VCaP (cell line): ENCODE results near the gene RBM8A.

Experiments
- H3K27ac ChIP-seq: fragments of 450-650 bp; 2 replicates; pipeline ENCODE4 v1.5.1; 2017
- TF ChIP-seq, protein P1 (sequence below): fragments of 450-650 bp; conservative IDR thresholded peaks from 2 replicates; pipeline ENCODE4 v1.5.1; 2017; ENCODE audit warnings: mild to moderate bottlenecking, moderate library complexity

Gene RBM8A

DNA sequence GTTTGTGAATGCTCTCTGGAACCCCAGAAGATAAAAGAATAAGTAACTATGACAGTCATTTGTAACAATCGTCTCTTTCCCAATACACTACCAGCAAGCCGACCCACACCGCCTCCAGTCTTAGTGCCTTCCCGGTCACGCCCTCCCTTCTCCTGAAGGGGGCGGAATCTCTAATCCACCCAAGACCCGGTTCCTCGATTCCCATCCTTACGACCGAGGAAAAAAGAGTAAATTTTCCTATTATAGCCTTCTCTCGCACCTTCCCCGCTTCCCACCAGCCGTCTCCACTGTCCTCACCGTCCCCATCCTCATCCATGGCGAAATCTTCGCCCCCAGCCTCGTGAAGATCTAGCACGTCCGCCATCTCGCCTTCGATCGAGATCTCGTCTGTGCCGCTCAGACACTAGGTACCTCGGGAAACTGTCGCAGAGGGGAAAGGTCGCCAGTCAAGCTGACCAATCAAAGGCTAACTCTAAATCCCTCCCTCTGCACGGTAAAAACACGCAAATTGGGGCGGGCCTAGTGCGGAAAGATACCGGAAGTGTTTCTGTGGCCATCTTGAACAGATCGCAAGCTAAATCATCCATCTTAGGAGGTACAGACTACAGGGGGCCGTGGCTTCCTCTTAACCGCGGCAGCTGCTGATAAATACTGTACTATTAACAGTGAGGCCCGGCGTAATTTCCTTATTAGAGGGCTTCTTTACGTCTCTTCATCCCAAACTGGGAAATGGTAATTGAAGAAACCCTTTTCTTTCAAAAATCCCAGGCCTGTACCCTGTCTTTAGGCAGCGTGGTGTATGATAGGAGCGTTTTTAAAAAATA is at the start of gene RBM8A:
Gene RBM8A, minus strand, starts transcription at position 422 of the 824 bp plus-strand sequence. Its CDS starts 58 bp downstream, at position 364.
- TF ChIP-seq, protein P1, sequence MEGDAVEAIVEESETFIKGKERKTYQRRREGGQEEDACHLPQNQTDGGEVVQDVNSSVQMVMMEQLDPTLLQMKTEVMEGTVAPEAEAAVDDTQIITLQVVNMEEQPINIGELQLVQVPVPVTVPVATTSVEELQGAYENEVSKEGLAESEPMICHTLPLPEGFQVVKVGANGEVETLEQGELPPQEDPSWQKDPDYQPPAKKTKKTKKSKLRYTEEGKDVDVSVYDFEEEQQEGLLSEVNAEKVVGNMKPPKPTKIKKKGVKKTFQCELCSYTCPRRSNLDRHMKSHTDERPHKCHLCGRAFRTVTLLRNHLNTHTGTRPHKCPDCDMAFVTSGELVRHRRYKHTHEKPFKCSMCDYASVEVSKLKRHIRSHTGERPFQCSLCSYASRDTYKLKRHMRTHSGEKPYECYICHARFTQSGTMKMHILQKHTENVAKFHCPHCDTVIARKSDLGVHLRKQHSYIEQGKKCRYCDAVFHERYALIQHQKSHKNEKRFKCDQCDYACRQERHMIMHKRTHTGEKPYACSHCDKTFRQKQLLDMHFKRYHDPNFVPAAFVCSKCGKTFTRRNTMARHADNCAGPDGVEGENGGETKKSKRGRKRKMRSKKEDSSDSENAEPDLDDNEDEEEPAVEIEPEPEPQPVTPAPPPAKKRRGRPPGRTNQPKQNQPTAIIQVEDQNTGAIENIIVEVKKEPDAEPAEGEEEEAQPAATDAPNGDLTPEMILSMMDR, result peak; percentile 76
- peak within 1 kb of the TSS; percentile 95 for H3K27ac ChIP-seq

DNA sequence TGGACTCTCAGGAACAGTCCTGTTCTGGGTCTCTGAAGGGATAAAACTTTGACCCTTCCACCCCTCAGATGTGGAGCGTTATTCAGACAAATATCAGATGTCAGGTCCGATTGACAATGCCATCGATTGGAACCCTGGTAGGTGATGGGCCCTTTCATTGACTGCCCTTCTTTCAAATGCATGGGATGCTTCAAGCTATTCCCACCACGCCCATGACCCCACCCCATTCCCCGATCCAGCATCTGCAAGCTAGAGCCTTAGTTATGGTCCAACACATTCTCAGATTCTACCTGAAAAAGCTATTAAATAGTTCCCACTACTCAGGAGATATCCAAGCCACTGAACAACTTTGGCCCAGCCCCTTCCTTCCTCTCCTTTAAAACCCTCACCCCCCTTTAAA is 49.7 kb upstream of the RBM8A start:
- TF ChIP-seq, protein P1, result no peak
- peak overlapping the region; percentile 72; the same call in 1 of the 2 replicates for H3K27ac ChIP-seq

- H3K27ac ChIP-seq, result no peak overlapping the region
- TF ChIP-seq, protein P1, result no peak
These were observed 47.9 kb upstream of the RBM8A start for GRCh38 chr1:145975216-145975615.

DNA sequence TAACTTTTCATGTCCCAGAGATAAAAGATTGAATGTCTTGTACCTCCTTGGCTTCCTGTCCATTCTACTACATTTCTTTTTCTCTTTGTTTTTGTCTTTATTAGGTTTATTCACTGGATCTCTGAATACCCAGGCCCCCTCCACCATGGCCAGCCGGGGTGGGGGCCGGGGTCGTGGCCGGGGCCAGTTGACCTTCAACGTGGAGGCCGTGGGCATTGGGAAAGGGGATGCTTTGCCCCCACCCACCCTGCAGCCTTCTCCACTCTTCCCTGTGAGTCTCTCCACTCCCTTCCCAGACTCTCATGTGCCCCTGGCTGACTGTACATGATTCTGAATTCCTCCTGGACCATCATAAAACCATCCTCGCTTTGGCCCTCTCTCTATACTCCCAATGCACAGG is 47.4 kb upstream of the RBM8A start:
- H3K27ac ChIP-seq, result no peak overlapping the region
- TF ChIP-seq, protein P1, result no peak

GRCh38 chr1:145972580-145972979 is 45.3 kb upstream of the RBM8A start:
- no peak overlapping the region for H3K27ac ChIP-seq
- TF ChIP-seq, protein P1, result no peak

DNA sequence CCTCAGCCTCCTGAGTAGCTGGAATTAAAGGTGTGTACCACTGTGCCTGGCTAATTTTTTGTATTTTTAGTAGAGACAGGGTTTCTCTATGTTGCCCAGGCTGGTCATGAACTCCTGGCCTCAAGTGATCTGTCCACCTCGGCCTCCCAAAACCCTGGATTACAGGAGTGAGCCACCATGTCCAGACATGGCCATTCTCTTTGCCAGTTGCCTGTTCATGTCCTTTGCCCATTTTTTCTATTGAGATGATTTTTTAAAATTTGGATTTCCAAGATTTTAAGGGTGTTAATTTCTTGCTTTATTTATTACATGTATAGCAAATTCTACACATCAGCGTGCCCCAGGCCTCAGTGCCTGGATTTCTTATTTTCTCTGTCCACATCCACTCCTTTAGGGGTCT is 40.0 kb upstream of the RBM8A start:
- H3K27ac ChIP-seq, result no peak overlapping the region
- TF ChIP-seq, protein P1, result no peak

GRCh38 chr1:145965119-145965744 is 37.9 kb upstream of the RBM8A start:
- TF ChIP-seq, protein P1, result no peak
- peak overlapping the region; percentile 73 for H3K27ac ChIP-seq
